ENCODE measurements around the gene DENND1A.

The DENND1A gene

GRCh38 chr9:123365287-123365880 lies 564.5 kb downstream of the DENND1A start:
- TF ChIP-seq, protein P1, sequence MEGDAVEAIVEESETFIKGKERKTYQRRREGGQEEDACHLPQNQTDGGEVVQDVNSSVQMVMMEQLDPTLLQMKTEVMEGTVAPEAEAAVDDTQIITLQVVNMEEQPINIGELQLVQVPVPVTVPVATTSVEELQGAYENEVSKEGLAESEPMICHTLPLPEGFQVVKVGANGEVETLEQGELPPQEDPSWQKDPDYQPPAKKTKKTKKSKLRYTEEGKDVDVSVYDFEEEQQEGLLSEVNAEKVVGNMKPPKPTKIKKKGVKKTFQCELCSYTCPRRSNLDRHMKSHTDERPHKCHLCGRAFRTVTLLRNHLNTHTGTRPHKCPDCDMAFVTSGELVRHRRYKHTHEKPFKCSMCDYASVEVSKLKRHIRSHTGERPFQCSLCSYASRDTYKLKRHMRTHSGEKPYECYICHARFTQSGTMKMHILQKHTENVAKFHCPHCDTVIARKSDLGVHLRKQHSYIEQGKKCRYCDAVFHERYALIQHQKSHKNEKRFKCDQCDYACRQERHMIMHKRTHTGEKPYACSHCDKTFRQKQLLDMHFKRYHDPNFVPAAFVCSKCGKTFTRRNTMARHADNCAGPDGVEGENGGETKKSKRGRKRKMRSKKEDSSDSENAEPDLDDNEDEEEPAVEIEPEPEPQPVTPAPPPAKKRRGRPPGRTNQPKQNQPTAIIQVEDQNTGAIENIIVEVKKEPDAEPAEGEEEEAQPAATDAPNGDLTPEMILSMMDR (IDR thresholded peaks at IDR 0.05; ENCODE audit: borderline replicate concordance, control extremely low read depth, extremely low read depth, insufficient read depth, missing control alignments): no peak
- no peak for DNase-seq (ENCODE audit: low spot score)
- in situ Hi-C loops (cut with MboI; ENCODE audit: low sequenced_read_pairs, unreplicated experiment): loop anchor here (25.0 kb wide), 1 partner anchor 903 kb away; no protein-coding TSS in a partner anchor

GRCh38 chr9:123364241-123364824 lies 565.6 kb downstream of the DENND1A start:
- TF ChIP-seq, protein P1 (IDR thresholded peaks at IDR 0.05; ENCODE audit: borderline replicate concordance, control extremely low read depth, extremely low read depth, insufficient read depth, missing control alignments): no peak
- in situ Hi-C loops (cut with MboI; ENCODE audit: low sequenced_read_pairs, unreplicated experiment): loop anchor here (25.0 kb wide), 1 partner anchor 902 kb away; no protein-coding TSS in a partner anchor
- no peak for DNase-seq (ENCODE audit: low spot score)

DNA sequence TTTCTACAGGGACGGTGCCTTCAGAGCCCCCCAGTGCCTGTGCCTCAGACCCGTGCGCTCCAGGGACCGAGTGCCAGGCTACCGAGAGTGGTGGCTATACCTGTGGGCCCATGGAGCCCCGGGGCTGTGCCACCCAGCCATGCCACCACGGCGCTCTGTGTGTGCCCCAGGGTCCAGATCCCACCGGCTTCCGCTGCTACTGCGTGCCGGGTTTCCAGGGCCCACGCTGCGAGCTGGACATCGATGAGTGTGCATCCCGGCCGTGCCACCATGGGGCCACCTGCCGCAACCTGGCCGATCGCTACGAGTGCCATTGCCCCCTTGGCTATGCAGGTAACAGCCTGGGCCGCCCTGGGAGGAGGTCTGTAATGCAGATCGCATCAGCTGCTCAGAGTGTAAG lies 567.1 kb downstream of the DENND1A start:
- no peak for DNase-seq (ENCODE audit: low spot score)
- in situ Hi-C loops (cut with MboI; ENCODE audit: low sequenced_read_pairs, unreplicated experiment): loop anchor here (25.0 kb wide), 1 partner anchor 901 kb away; no protein-coding TSS in a partner anchor
- TF ChIP-seq, protein P1 (IDR thresholded peaks at IDR 0.05; ENCODE audit: borderline replicate concordance, control extremely low read depth, extremely low read depth, insufficient read depth, missing control alignments): no peak

- TF ChIP-seq, protein P1 (IDR thresholded peaks at IDR 0.05; ENCODE audit: borderline replicate concordance, control extremely low read depth, extremely low read depth, insufficient read depth, missing control alignments): no peak
- no peak for DNase-seq (ENCODE audit: low spot score)
- in situ Hi-C loops (cut with MboI; ENCODE audit: low sequenced_read_pairs, unreplicated experiment): loop anchor here (25.0 kb wide), 1 partner anchor 900 kb away; no protein-coding TSS in a partner anchor
Measured at GRCh38 chr9:123361731-123362510, 568.0 kb downstream of the DENND1A start.

DNA sequence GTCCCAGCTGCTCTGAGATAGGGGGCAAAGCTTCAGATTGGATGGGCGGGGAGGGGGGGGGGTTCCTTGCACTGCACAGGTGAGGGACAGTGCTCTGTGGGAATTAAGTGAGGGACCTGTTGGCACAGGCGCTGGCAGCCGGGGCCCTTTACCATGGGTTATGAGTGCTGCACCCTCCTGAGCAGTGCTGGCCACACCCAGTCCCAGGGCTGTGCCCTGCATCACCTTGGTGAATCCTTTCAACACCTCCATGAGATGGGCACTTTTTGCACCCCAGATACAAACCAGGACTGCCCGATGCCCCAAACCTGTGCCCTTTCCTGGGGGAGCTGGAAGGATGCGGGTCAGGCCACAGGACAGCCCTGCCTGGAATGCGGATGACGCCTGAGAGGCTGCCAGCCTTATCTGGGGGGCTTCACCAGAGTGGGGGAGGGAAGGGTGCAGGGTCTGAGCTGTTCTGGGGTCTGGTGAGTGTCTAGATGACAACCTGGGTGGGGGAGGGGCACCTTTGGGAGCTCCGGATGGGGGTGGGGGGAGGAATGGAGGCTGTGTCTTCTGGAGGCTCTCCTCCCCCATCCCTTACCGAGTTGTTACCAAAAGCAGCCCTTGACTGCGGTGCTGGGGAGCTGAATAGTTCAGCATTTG lies 568.7 kb downstream of the DENND1A start:
- TF ChIP-seq, protein P1 (IDR thresholded peaks at IDR 0.05; ENCODE audit: borderline replicate concordance, control extremely low read depth, extremely low read depth, insufficient read depth, missing control alignments): no peak
- in situ Hi-C loops (cut with MboI; ENCODE audit: low sequenced_read_pairs, unreplicated experiment): loop anchor here (25.0 kb wide), 1 partner anchor 899 kb away; no protein-coding TSS in a partner anchor

More for the DNA sequence above, 568.7 kb downstream of the DENND1A start:
- DNase-seq (ENCODE audit: low spot score): no peak
